NCI-H748 treated with DMSO at 0.1 percent for 48 hours (cell line): ENCODE results near the gene DAB2IP.
"Not testable (repeated sequence)": the region's sequence is repeated elsewhere in the genome, so short reads cannot be mapped to it uniquely, and the experiment has no call there.

Source experiments
- DNase-seq: peaks from one replicate; lab custom pipeline; 2025; lab: John Stamatoyannopoulos, UW

The DAB2IP gene

DNA sequence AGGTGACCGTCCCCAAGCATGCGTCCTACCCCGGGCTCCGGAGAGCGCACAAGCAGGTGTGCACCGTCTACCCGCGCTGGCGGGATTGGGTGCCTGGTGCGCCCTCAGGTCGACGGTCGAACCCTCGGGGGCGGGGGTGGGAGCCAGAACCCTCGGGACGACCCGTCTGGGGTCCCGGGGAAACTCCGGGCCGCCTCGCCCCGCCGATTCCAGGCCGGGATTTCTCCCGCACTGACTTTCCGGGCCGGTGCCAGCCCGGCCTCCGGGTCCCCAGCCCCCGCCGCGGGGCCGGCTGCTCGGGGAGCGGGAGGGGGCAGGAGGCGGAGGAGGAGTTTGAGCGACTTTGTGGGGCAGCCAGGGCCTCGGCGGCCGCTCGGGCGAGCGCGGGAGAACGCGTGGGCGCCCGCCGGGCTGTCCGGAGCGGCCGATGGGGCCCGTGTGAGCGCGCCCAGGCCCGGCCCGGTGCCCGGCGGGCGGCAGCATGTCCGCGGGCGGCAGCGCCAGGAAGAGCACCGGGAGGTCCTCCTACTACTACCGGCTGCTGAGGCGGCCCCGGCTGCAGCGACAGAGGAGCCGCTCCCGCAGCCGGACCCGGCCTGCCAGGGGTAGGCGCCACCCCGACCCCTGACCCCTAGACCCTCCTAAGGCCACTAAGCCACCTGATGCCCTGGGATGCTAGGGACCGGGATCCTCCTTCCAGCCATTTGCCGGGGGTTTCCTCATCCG, at the start of gene DAB2IP:
Gene DAB2IP, plus strand, starts transcription at position 340 of the 726 bp plus-strand sequence. Its CDS starts 142 bp downstream, at position 482.
- DNase-seq, result no peak

DNA sequence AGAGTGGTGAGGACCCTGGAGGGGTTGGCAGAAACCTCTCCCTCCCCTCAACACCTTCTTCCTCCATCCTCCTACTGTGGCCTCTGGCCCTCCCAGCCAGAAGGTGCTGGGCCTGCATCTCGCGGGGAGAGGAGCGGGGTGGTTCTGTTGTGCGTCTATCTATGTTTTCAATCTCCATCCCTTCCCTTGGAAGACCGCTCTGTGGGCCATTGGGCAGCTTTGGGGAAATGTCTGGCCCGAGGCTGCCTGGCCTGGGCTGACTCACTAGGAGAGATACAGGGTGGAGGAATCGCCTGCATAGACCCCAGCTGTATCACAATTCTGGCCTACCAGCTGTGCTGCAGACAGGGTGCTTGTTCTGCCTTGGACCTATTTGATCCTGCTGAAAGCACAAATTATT, 48.4 kb upstream of the DAB2IP start:
- DNase-seq, result no peak

DNA sequence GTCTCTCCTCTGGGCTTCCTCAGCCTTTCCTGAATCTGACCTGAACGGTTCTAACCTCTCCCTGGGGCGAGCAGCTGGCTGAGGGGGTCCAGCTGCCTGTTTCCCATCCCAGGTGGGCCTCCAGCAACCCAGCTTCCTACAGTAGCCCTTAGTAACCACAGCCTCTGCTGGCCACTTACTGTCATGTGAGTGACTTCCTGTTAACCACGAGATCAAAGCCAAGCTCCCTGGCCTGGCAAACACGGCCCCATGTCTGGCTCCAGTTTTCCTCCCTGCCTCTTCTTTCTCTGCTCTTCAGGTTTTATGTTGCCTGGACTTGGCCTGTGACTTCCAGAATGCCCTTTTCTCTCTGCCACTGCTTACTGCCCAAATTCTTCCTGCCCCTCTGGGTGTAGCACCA, 47.2 kb upstream of the DAB2IP start:
- no peak for DNase-seq

DNA sequence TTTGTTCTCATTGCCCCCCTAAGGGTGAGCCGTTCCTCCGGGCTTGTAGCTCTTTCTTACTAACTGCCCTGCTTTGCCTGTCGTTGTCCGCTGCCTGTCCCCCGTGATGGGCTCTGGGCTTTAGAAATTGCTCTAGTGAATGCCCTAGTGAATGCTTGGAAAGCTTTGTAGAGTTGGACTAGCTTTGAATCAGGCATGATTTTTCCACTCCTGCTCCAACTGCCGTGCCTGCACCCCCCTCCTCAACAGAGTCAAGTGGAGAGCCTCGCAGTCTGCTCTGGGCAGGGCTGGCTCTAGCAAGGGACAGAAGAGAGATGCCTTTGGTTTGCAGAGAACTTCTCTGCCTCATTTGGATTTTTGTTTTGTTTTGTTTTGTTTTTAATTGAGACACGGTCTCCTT, 46.8 kb upstream of the DAB2IP start:
- no peak for DNase-seq

DNA sequence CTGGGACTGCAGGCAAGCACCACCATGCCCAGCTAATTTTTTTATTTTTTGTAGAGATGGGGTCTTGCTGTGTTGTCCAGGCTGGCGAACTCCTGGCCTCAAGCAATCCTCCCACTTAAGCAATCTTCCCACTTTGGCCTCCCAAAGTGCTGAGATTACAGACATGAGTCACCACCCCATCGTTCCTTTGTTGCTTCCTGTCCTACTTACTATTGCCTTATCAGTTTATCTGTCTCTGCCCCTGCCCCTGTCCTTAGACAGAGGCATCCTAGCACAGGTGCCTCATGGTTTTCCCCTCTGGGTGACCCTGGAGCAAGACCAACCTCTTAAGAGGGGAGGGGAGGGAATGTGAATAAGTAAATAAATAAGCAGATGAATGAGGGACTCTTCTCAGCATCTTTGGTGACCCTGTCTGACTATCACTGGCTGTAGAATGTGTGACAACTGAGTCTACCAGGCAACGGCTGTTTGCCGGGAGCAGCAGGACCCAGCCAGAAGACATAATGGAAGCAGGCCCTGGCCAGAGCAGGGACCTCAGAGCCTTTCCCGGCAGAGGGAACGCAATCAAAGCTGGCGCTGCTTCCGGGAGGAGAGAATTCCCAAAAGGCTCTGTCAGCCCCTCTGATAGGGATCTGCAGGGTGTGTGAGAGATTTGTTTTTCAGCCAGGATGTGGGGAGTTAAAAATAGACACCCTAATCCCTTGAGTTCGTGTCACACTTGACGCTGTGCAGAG, 43.8 kb upstream of the DAB2IP start:
- no peak for DNase-seq

DNA sequence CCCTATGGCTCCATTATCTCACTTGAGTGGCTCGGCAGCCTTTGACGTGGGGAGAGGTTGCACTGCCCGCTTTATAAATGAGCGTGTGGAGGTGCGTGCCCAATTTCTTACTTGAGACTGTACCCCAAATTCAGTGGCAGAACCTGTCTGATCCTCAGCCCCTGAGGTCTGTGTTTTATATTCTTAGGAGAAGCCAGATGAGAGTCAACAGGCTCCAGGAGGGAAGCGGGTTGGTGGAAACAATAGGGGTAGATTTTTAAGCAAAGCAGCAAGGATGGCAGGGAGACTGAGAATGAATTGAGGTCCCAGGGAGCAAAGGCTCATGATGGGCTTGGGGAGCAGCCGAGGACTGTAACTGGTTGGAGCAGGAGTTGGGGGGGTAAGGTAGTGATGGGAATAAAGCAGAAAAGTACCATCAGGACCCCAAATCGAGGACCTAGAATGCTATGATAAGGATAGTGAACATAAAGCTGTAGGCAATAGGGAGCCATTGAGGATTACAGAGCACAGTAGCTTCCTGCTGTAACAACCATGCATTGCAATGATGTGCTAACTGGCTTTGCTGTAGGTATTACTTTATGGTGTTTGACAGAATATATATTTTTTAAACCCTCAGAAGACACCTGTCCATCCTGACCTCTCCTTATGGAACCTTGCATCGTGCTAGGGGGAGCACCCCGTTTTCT, 43.1 kb upstream of the DAB2IP start:
- no peak for DNase-seq

DNA sequence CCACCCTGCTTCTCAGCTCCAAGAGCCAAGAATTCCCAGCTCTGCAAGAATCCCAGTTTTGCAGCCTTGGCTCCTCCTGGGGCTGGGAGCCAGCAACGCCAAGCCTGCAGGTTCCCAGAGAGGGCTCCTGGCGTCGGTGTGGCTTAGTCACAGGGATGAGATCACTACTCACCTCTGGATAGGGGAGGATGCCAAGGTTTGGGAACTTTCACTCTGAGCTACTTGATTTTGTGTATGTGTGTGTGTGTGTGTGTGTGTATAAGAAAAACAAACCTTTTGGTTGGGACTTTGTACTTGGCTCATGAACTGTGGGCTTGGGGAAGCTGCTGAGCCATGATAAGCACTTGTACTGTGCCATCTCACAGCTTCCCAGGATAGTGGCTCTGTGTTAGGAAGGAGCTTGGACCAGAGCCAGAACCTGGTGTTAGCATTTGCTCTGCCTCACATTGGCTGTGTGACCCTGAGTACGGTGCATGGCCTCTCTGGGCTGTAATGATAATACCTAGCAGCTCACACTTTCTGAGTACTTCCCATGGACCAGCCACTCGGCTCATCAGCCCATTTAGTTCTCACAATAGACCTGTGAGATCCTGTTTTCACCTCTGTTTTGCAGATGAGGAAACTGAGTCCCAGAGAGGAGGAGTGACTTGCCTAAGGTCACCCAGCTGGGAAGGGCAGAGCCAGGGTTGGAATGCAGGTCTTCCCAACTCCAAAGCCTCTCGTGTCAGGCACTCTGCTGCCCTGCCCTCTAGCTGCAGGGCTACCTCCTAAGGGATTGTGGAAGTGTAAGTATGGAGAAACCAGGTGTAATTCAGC, 41.4 kb upstream of the DAB2IP start:
- DNase-seq, result no peak

DNA sequence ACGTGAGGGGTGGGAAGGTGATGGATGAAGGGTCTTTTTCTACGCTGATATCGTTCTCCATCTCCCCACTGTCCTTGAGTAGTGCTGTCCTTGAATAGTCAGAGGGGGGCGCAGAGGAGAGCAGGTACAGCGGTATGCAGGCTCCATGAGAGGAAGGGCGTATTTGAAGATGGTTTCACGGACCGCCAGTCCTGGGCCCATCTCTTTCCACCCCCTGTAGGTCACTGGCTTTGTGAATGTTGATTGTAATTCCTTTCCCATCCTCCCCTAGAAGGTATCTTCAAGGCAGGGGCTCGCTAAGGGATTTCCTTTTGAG, 40.8 kb upstream of the DAB2IP start:
- no peak for DNase-seq

DNA sequence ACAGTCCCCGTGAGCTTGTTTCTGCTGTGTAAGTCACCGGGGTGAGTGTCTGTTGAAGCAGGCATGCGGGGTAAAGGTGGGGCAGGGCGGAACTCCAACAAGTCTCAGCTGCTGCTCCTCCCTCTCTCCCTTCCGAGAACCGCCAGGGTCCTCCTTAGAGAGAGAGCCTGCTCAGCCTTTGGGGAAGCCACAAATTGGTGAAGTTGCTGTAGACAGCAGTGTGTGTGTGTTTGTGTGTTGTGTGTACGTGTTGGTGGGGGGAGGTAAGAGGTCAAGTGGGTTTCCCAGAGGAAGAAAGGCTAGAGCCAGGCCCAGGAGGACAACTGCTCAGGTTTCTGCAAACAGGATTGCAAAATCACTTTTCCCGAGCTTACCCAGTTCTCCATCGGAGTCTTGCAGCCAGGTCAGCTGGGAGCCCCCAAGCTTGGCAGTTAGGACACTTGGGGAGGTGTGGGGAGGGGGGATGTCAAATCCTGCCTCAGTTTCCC, 38.9 kb upstream of the DAB2IP start:
- no peak for DNase-seq

DNA sequence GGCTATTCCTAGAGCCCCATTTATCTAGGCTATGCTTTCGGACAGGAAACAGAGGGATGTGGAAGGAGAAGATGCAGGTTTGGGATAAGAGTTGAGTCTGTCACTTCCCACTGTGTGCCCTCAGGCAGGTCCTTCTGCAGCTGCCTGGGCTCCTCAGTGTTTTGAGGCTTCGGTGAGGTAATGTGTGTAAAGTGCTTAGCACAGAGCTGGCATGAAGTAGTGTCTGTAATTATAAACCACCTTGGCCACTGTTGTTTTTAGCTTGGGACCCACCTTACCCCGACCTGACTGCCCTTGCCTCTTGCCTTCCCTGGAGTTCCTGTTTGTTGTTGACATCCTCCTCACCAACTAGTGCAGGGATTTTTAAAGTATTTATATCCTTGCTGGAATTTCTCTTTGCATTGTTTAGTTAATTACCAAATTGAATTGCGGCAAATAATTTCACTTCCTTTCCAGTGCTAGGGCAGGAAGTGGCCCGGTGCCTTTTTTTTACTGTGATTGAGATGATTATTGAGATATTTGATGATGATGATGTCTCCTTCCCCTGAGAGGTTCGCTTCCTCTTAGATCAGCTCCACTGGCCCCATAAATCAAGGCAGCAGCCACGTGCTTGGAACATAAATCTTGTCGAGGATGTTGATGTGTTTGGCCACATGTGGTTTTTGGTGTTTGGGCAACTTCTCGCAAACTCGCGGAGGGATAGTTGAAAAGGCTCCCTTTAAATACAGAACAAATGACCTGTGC, 38.3 kb upstream of the DAB2IP start:
- no peak for DNase-seq

DNA sequence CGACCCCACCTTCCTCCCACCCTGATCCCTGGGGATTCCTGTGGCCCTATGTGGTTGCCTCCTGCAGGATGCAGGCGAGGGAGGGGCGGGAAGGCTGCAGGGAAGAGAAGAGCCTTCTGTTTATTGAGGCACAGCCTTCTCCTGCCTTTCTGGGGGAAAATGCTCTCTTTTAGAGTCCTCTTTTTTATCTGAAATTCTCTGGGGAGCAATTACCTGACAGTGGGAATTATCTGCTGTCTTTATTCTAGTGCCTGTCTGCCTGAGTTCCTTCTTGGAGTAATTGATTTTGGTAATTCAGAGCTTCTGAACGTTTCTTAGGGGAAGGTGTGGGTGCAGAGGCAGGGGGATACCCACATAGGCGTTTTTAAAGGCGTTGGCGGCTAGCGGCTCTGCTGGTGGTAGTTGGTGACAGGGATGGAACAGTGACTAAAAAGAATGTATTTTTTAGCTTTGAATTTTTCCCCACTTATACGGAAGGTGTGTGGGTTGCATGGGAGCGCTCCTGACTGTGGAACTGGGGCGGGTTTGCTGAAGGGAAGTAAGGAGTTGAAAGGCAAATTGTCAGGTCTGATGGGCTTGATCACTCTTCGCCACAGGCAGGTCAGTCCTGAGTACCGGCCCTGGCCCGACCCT, 35.2 kb upstream of the DAB2IP start:
- no peak for DNase-seq

DNA sequence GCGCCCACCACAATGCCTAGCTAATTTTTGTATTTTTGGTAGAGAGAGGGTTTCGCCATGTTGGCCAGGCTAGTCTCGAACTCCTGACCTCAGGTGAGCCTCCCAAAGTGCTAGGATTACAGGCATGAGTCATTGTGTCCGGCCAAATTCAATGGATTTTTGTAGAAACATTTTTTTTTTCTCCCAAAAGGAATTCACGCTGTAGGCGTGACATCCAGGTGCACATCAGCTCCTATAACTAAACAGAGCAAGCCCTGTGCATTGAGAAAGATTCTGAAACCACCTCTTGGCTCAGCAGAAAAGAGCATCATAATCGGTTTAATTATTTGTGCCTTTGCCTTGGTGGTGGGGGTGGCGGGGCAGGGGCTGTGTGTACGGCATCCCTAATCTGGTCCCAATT, 32.9 kb upstream of the DAB2IP start:
- DNase-seq, result no peak

DNA sequence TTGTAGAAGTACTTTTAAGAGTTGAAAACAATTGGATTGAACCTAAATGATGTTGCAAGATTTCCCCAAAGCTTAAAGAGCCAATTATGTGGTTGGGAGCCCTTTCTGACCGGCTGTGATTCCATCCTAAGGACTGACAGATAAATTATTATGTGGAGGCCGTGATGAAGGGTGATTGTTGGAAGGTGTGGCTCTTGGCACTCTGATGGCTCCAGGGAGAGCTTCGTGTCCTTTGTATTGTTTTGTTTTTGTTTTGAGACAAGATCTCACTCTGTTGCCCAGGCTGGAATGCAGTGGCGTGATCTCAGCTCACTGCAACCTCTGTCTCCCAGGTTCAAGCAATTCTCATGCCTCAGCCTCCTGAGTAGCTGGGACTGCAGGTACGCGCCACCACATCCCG, 32.5 kb upstream of the DAB2IP start:
- DNase-seq, result not testable (repeated sequence)

DNA sequence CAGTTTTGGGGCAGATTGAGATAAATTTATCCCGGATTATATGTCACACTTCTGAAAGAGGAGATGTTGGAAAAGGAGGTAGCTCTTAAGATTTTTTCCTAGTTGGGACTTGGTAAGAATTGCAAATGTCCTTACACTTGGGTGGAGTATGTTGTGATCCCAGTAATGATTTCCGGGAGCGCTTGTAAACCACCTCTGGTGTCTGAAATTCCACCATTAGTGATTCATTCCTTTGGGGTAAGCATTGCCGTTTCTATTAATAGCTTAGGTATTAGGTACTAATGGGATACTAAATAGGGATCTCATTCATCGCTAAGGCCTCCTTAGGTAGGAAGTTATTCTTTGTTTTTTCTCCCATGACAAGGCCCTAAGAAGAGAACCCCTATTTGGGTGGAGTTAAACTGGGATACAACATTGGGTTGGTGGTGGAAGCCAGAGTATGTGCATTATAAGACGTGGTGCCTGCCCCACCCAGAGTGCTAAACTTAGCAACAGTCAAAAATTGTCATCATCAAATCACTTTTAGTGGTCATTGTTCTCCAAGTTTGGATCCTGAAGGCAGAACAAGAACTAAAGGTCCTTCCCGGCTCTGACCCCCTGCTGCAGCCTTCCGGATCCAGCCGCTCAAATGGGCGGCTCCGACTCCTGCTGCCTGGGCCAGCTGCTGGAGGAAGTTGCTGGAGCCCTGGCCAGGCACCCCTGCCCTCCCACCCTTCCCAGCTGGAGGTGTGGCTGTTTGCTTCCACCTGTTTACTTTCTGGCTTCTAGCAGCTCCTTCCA, 31.7 kb upstream of the DAB2IP start:
- no peak for DNase-seq

DNA sequence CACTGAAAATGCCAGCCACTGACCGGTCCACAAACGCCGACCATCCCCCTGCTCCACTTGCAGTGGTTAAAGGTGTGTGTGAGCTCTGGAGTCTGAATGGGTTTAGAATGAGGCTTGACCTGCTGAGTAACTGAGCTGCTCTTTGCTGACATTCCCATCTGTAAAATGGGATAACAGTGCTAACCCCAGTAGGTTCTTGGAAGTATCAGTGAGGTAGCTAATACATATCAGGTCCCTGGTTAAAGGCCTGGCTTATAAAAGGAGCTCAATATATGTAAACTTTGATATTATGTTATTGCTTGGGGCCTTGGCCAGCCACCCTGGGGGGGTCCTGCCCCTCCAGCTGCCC, 31.1 kb upstream of the DAB2IP start:
- no peak for DNase-seq

DNA sequence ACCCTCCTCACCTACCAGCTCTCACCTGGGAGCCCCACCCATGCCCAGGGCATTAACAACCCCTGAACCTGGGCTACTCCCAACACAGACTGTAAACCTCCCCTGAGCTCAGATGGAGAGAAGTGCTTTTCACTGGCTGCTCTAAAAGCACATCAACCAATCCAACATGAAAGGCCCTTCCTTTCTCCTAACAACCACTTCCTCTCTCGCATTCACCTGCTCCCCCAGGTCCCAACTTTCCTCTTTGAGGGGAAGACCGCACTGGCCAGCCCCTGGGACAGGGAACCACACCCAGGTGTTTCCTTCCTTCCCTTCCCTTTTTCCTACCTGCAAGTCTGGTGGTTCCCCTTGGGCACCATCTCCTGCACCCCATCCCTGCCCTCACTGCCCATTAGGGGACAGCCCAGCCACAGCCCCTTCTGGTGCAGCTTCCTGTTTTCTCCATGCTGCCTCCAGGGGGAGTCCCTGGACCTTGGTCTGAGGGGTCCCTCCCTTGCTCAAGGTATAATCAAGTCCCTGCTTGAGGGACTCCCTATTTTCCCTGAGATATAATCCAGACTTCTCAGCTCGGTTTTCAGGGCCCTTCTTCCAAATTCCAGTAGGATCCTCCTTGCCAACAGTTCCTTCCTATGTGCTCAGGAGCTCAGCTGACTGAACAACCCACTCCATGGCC, 30.5 kb upstream of the DAB2IP start:
- no peak for DNase-seq

DNA sequence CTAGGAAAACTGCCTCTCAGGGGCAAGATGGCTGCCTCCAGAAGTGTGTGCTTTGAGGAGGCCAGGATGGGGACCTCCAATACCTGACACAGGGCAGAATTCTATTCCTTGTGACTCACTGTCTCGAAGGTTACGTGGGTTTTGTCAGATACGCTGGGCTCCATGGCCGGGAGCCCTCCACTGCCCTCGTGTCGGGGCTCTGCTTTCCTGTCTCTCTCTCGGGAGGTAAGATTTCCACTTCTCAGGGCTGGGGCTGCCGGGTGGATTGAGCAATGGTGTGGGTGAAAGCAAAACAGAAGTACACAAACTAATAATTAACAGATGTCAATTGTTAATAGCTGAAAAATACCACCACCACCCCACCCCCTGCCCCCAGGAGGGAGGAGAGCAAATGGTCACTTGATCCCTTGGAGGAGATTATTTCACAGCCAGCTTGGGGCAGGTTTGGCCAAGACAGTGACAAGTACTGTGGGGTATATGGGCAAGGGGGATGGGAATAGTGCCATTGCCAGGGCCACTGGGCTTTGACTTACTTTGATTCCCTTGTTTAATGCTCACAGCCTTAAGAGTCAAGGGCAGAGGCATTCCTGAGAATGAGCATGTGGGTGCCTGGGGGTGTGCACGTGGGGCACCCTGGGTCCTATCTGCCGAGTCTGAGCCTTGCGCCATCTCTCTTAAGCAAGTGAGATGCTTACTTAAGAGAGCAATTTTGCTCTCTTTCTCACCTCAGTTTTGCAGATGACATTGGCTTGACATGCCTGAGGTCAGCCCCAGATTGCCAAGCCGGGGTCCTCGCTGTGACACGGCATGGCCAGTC, 28.8 kb upstream of the DAB2IP start:
- DNase-seq, result no peak

DNA sequence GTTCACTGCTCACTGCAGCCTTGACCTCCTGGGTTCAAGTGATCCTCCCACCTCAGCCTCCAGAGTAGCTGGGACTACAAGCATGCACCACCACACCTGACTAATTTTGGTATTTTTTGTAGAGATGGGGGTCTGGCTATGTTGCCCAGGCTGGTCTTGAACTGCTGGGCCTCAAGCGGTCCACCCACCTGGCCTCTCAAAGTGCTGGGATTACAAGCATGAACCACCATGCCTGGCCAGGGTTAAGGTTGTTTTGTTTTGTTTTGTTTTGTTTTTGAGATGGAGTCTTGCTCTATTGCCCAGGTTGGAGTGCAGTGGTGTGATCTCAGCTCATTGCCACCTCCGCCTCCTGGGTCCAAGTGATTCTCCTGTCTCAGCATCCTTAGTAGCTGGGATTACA, 28.0 kb upstream of the DAB2IP start:
- DNase-seq, result not testable (repeated sequence)

DNA sequence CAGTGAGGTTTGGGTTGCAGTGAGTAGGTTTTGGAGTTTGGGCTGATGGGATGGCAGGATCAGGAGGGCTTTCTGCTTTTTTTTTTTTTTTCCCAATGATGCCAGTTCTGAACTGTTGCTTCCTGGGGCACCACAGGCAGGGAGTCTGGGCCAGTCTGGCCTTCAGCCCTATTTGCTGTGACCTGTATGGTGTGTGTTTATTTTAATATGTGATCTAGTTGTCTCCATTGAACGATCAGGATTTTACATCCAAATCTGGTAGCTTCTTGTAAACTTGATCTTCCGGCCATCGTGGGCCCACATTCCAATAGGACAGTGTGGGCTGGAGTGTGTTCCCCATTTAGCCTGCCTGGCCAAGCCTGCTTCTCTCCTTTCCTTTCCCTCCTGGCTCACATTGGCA, 25.8 kb upstream of the DAB2IP start:
- DNase-seq, result no peak
